ENCODE results near the gene SCN9A. TPM values are rescaled to one million over a fixed set of nuclear protein-coding genes. Genes with fewer than 3 reads are reported as not detected.

Gene SCN9A
- total and polyA plus RNA-seq, 2 of the 8 experiments (the other 6 are each of a cell fraction or from before 2014, with no cell fraction given), result 1.6 to 6.2 TPM

- TF ChIP-seq USF2 (IDR thresholded peaks at IDR 0.05; ENCODE audit: low read length), result no peak
- no peak for TF ChIP-seq HDAC6 (IDR thresholded peaks at IDR 0.05; ENCODE audit: low read depth, low read length)
- no peak for TF ChIP-seq NANOG (IDR thresholded peaks at IDR 0.05; ENCODE audit: insufficient read depth, low read depth, low read length, poor library complexity, severe bottlenecking)
- no peak for TF ChIP-seq CEBPB (IDR thresholded peaks at IDR 0.05; ENCODE audit: low read depth, low read length)
- TF ChIP-seq SP4 (IDR thresholded peaks at IDR 0.05; ENCODE audit: low read length), result no peak
Observed at GRCh38 chr2:166364476-166365161, 11.1 kb downstream of the SCN9A start (continued).

All from H1 (cell line).